CD4-positive, CD25-positive, alpha-beta regulatory T cell (primary cell): ENCODE measurements around the gene INTS15. TPM values are rescaled to one million over a fixed set of nuclear protein-coding genes. Genes with fewer than 3 reads are reported as not detected.

Experiments used
- ATAC-seq, 2 donors: fragments of 150-1000 bp; cut with Tn5 transposase; one replicate each; pipeline ENCODE4 v1.10.0; 2021; ENCODE audit warnings: low read depth in 2 of 2, moderate number of reproducible peaks in 2 of 2, moderate library complexity in 1 of 2
- DNase-seq, 3 donors: peaks; one replicate each; pipeline versions ENCODE4 v3.0.0 to v3.0.0-alpha.2; 2012 to 2022; ENCODE audit warnings: mixed read lengths in 1 of 3
- H3K27ac ChIP-seq: one replicate; pipeline ENCODE4 v1.7.0; 2013; ENCODE audit warnings: mild to moderate bottlenecking, low read length; ENCODE audit not compliant: insufficient read depth, poor library complexity, severe bottlenecking
- H3K27me3 ChIP-seq: one replicate; pipeline ENCODE4 v1.7.0; 2013; ENCODE audit warnings: low read length; ENCODE audit not compliant: control insufficient read depth, insufficient read depth
- H3K36me3 ChIP-seq: one replicate; pipeline ENCODE4 v1.7.0; 2013; ENCODE audit warnings: mild to moderate bottlenecking, low read length, moderate library complexity; ENCODE audit not compliant: control insufficient read depth, insufficient read depth
- H3K4me1 ChIP-seq: 2 replicates; pipeline ENCODE4 v1.7.0; 2013; ENCODE audit warnings: mild to moderate bottlenecking, low read length; ENCODE audit not compliant: insufficient read depth, control insufficient read depth, poor library complexity, severe bottlenecking
- H3K4me3 ChIP-seq: one replicate; pipeline ENCODE4 v1.7.0; 2013; ENCODE audit warnings: low read depth, mild to moderate bottlenecking, low read length, moderate library complexity
- H3K9me3 ChIP-seq, 2 experiments: 1 replicate in 1 of 2; 2 replicates in 1 of 2; pipeline ENCODE4 v1.7.0; 2013; ENCODE audit warnings: low read length in 2 of 2, mild to moderate bottlenecking in 1 of 2, moderate library complexity in 1 of 2; ENCODE audit not compliant: control insufficient read depth in 2 of 2
- H3K27ac Mint-ChIP-seq, 3 donors: one replicate each; pipeline ENCODE4 v1.8.0; 2020 to 2022; ENCODE audit warnings: mild to moderate bottlenecking in 3 of 3, mixed read lengths in 3 of 3, moderate library complexity in 2 of 3
- H3K27me3 Mint-ChIP-seq: one replicate; pipeline ENCODE4 v1.8.0; 2022; ENCODE audit warnings: mild to moderate bottlenecking, mixed read lengths
- H3K36me3 Mint-ChIP-seq: one replicate; pipeline ENCODE4 v1.8.0; 2020; ENCODE audit warnings: mixed read lengths
- H3K4me1 Mint-ChIP-seq, 4 donors: one replicate each; pipeline ENCODE4 v1.8.0; 2020 to 2022; ENCODE audit warnings: mixed read lengths in 4 of 4, mild to moderate bottlenecking in 1 of 4
- H3K4me3 Mint-ChIP-seq, 4 donors: one replicate each; pipeline ENCODE4 v1.8.0; 2020 to 2022; ENCODE audit warnings: mild to moderate bottlenecking in 4 of 4, mixed read lengths in 4 of 4, moderate library complexity in 3 of 4
- H3K9me3 Mint-ChIP-seq, 7 donors: one replicate each; pipeline ENCODE4 v1.8.0; 2020 to 2022; ENCODE audit warnings: mixed read lengths in 7 of 7, mild to moderate bottlenecking in 3 of 7, moderate library complexity in 2 of 7
- polyA plus RNA-seq, 4 donors: library from polyadenylated mRNA; unstranded; fragments of 300-500 nt; fragmentation: Illumina TruSeq; gene quantifications; one replicate each; pipeline ENCODE4 v1.2.3, GENCODE V29; 2021
- total RNA-seq: library from RNA; stranded (reverse); gene quantifications from one replicate; pipeline ENCODE4 v1.2.3, GENCODE V29; 2022

The INTS15 gene
- total and polyA plus RNA-seq, 5 donors from 2014 or later, result 28.3 to 50.1 (median 32.6) TPM

- DNase-seq (peak in 2 of 3 donors; percentile 26 to 47), ATAC-seq (peak in 1 of 2 donors; percentile 47)
- Mint-ChIP-seq H3K27me3 (no peaks in the 10 kb centered on the region), H3K4me1 (peaks cover 0 to 10% (median 6%) of the 10 kb centered on the region in 4 donors), H3K36me3 (no peaks in the 10 kb centered on the region), H3K4me3 (peak overlapping the region in 3 of 4 donors; percentile 64 to 78 (median 77)), H3K9me3 (no peaks in the 10 kb centered on the region), H3K27ac (peak overlapping the region; percentile 90 to 95 (median 91))
- H3K4me1 ChIP-seq, result peaks cover 9% of the 10 kb centered on the region
- H3K36me3 ChIP-seq, result no peaks in the 10 kb centered on the region
- H3K9me3 ChIP-seq, result no peaks in the 10 kb centered on the region
- H3K27ac ChIP-seq, result no peak overlapping the region
- no peak overlapping the region for H3K4me3 ChIP-seq
- no peaks in the 10 kb centered on the region for H3K27me3 ChIP-seq
Observed at GRCh38 chr7:6554848-6555247, 35.0 kb upstream of the INTS15 start.

DNA sequence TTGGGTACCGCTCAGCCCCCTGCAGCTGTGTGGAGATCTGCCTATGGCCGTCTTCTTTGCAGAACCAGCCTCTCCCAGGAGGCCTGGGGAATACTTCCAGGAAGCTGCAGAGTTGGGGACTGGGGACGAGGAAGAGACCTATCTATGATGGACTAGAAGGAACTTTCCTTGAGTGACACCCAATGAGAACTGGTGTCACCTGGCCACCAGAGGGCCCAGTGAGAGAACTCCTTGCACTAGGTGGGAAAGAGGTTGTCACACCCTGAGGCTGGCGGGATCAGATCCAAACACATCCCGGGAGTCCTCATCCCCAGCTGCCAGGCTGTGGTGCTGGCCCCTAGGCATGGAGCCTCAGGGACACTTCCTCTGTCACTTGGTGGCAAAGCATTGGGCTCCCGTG, 33.6 kb upstream of the INTS15 start:
- no peaks in the 10 kb centered on the region for H3K27me3 ChIP-seq
- H3K4me3 ChIP-seq, result no peak overlapping the region
- peaks cover 9% of the 10 kb centered on the region for H3K4me1 ChIP-seq
- H3K9me3 ChIP-seq, result no peaks in the 10 kb centered on the region
- Mint-ChIP-seq H3K27ac (peak overlapping the region in 1 of 3 donors; percentile 69), H3K4me3 (peak overlapping the region in 1 of 4 donors; percentile 61), H3K9me3 (no peaks in the 10 kb centered on the region), H3K27me3 (no peaks in the 10 kb centered on the region), H3K36me3 (no peaks in the 10 kb centered on the region), H3K4me1 (peaks cover 0 to 10% (median 6%) of the 10 kb centered on the region in 4 donors)
- ATAC-seq (no peak), DNase-seq (no peak)
- no peaks in the 10 kb centered on the region for H3K36me3 ChIP-seq
- H3K27ac ChIP-seq, result no peak overlapping the region

GRCh38 chr7:6558837-6559236, 31.0 kb upstream of the INTS15 start:
- H3K4me1 Mint-ChIP-seq, result peaks cover 0 to 10% (median 6%) of the 10 kb centered on the region in 4 donors
- no peaks in the 10 kb centered on the region for H3K9me3 Mint-ChIP-seq
- ATAC-seq (no peak), DNase-seq (no peak)
- H3K4me3 Mint-ChIP-seq, result no peak overlapping the region
- Histone ChIP-seq H3K27me3 (no peaks in the 10 kb centered on the region), H3K4me3 (no peak overlapping the region), H3K4me1 (peaks cover 9% of the 10 kb centered on the region), H3K27ac (no peak overlapping the region), H3K9me3 (no peaks in the 10 kb centered on the region), H3K36me3 (no peaks in the 10 kb centered on the region)
- no peak overlapping the region for H3K27ac Mint-ChIP-seq
- H3K27me3 Mint-ChIP-seq, result no peaks in the 10 kb centered on the region
- H3K36me3 Mint-ChIP-seq, result no peaks in the 10 kb centered on the region

DNA sequence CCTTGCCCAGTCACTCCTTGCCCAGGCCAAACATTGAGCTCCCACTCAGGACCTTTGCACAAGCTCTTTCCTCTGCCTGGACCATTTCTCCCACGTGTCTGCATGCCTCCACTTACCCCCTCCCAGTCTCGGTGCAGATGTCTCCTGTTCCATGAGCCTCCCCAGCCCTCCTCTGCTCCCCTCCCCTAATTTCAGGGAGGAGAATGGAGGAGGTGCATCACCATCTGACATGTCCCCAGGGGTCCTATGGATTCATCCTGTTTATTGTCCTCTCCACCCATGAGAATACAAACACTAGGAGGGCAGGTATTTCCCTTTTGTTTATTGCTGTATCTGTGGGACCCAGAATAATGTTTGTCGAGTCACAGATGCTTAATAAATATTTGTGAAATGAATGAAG, 29.9 kb upstream of the INTS15 start:
- Mint-ChIP-seq H3K27ac (no peak overlapping the region), H3K36me3 (no peaks in the 10 kb centered on the region)
- no peaks in the 10 kb centered on the region for H3K9me3 ChIP-seq

DNA sequence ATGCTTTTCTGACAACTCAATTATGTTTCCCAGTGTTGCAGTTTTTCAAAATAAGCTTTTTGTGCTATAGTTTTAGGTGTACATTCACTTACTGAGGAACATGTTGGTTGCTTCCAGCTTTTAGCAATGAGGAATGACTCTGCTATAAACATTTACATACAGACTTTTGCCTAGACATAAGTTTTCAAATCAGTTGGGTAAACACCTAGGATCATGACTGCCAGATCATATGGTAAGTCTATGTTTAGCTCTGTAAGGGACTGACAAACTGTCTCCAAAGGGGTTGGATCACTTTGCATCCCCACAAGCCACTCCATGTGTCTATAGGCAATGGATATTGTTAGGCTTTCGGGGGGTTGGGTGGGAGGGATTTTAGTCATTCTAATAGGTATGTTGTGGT, 27.7 kb upstream of the INTS15 start:
- no peak overlapping the region for H3K27ac ChIP-seq
- Mint-ChIP-seq H3K4me1 (no peaks in the 10 kb centered on the region), H3K27me3 (peaks cover 4% of the 10 kb centered on the region), H3K9me3 (no peaks in the 10 kb centered on the region), H3K27ac (no peak overlapping the region), H3K4me3 (no peak overlapping the region), H3K36me3 (no peaks in the 10 kb centered on the region)
- H3K4me3 ChIP-seq, result no peak overlapping the region
- no peaks in the 10 kb centered on the region for H3K36me3 ChIP-seq
- H3K9me3 ChIP-seq, result no peaks in the 10 kb centered on the region
- no peak for DNase-seq
- ATAC-seq, result no peak
- H3K27me3 ChIP-seq, result no peaks in the 10 kb centered on the region
- no peaks in the 10 kb centered on the region for H3K4me1 ChIP-seq

More for the DNA sequence above, 29.9 kb upstream of the INTS15 start:
- Mint-ChIP-seq H3K4me1 (peaks cover 0 to 6% (median 3%) of the 10 kb centered on the region in 4 donors), H3K9me3 (no peaks in the 10 kb centered on the region), H3K27me3 (no peaks in the 10 kb centered on the region), H3K4me3 (no peak overlapping the region)
- Histone ChIP-seq H3K27ac (no peak overlapping the region), H3K36me3 (no peaks in the 10 kb centered on the region), H3K4me3 (no peak overlapping the region), H3K27me3 (no peaks in the 10 kb centered on the region), H3K4me1 (peaks cover 3% of the 10 kb centered on the region)
- DNase-seq (no peak), ATAC-seq (no peak)

DNA sequence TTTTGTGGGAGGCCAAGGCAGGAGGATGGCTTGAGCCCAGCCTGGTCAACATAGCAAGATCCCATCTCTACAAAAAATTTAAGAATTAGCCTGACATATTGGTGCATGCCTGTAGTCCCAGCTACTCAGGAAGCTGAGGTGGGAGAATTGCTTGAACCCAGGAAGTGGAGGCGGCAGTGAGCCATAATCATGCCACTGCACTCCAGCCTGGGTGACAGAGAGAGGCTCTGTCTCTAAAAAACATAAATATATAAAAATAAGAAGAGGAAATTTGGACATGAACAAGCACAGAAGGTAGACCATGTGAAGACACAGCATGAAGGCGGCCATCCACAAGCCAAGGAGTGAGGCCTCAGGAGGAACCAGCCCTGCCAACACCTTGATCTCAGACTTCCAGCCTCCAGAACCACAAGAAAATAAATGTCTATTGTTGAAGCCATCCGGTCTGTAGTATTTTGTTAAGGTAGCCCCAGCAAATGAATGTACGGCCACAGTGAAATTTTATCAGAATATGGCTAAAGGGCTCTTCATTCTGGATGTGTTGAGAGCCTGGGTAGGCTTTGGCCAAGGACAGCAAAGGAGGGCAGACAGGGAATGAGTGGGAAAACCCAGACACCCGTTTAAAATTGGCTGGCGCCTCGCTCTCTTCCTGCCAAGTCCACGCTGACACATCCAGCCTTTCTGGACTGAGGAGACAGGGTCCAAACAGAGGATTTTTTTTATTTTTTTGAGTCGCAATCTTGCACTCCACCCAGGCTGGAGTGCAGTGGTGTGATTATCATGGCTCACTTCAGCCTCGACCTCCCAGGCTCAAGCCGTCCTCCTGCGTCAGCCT, 25.7 kb upstream of the INTS15 start:
- no peak overlapping the region for H3K4me3 Mint-ChIP-seq
- no peak overlapping the region for H3K4me3 ChIP-seq
- H3K27ac Mint-ChIP-seq, result no peak overlapping the region
- H3K36me3 ChIP-seq, result no peaks in the 10 kb centered on the region
- H3K9me3 Mint-ChIP-seq, result no peaks in the 10 kb centered on the region
- no peaks in the 10 kb centered on the region for H3K36me3 Mint-ChIP-seq
- DNase-seq (no peak), ATAC-seq (no peak)
- no peaks in the 10 kb centered on the region for H3K27me3 ChIP-seq
- H3K4me1 ChIP-seq, result no peaks in the 10 kb centered on the region
- H3K4me1 Mint-ChIP-seq, result no peaks in the 10 kb centered on the region
- no peaks in the 10 kb centered on the region for H3K9me3 ChIP-seq
- no peak overlapping the region for H3K27ac ChIP-seq
- peaks cover 8% of the 10 kb centered on the region for H3K27me3 Mint-ChIP-seq

GRCh38 chr7:6565655-6566054, 24.2 kb upstream of the INTS15 start:
- no peaks in the 10 kb centered on the region for H3K4me1 ChIP-seq
- no peak overlapping the region for H3K4me3 ChIP-seq
- DNase-seq (no peak), ATAC-seq (no peak)
- no peak overlapping the region for H3K27ac ChIP-seq
- no peaks in the 10 kb centered on the region for H3K36me3 ChIP-seq
- H3K36me3 Mint-ChIP-seq, result no peaks in the 10 kb centered on the region
- H3K27ac Mint-ChIP-seq, result no peak overlapping the region
- no peak overlapping the region for H3K4me3 Mint-ChIP-seq
- no peaks in the 10 kb centered on the region for H3K4me1 Mint-ChIP-seq
- H3K9me3 Mint-ChIP-seq, result no peaks in the 10 kb centered on the region
- peaks cover 8% of the 10 kb centered on the region for H3K27me3 Mint-ChIP-seq
- no peaks in the 10 kb centered on the region for H3K27me3 ChIP-seq
- no peaks in the 10 kb centered on the region for H3K9me3 ChIP-seq

DNA sequence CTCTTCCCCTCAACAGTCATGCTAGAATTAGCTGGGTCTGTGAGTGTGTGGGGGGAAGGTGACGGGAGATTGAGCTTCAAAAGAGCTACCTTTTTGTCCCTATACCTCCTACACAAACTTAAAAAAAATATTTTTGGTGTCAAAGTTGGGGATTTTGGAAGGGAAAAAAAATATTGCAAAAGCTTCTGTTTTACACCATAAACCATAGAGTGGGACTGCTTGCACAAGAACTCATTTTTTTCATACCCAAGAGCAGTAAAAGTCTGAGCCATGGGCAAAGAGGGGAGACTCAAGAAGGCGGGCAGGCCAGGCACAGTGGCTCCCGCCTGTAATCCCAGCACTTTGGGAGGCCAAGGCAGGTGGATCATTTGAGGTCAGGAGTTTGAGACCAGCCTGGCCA, 21.9 kb upstream of the INTS15 start:
- H3K36me3 Mint-ChIP-seq, result no peaks in the 10 kb centered on the region
- Histone ChIP-seq H3K9me3 (no peaks in the 10 kb centered on the region), H3K4me3 (no peak overlapping the region), H3K27me3 (no peaks in the 10 kb centered on the region), H3K27ac (no peak overlapping the region), H3K4me1 (no peaks in the 10 kb centered on the region), H3K36me3 (no peaks in the 10 kb centered on the region)
- no peak overlapping the region for H3K27ac Mint-ChIP-seq
- peaks cover 8% of the 10 kb centered on the region for H3K27me3 Mint-ChIP-seq
- no peak for DNase-seq
- no peaks in the 10 kb centered on the region for H3K9me3 Mint-ChIP-seq
- H3K4me3 Mint-ChIP-seq, result no peak overlapping the region
- no peak for ATAC-seq
- no peaks in the 10 kb centered on the region for H3K4me1 Mint-ChIP-seq
